ENCODE results near the gene IARS2.

- TF ChIP-seq POLR2AphosphoS5 (IDR thresholded peaks at IDR 0.05; ENCODE audit: low read depth, low read length): no peak
- no peak for TF ChIP-seq POLR2A (IDR thresholded peaks at IDR 0.05; ENCODE audit: low read depth, low read length)
Observed at GRCh38 chr1:220149742-220150141, 55.8 kb downstream of the IARS2 start.
